CMK (cell line): ENCODE results near the gene DCBLD2.

ENCODE experiments used
- DNase-seq: peaks from one replicate; pipeline ENCODE4 v3.0.0-alpha.2; 2010; ENCODE audit warnings: low read depth

DCBLD2 gene

GRCh38 chr3:98791341-98792325, 109.9 kb downstream of the DCBLD2 start:
- no peak for DNase-seq

- DNase-seq: no peak
Measured at GRCh38 chr3:98788651-98789050, 112.8 kb downstream of the DCBLD2 start.

- no peak for DNase-seq
Measured at GRCh38 chr3:98787181-98787580, 114.3 kb downstream of the DCBLD2 start.

GRCh38 chr3:98786364-98787006, 115.0 kb downstream of the DCBLD2 start:
- no peak for DNase-seq

GRCh38 chr3:98784666-98785600, 116.6 kb downstream of the DCBLD2 start:
- DNase-seq: no peak

GRCh38 chr3:98784042-98784441, 117.5 kb downstream of the DCBLD2 start:
- DNase-seq: no peak

GRCh38 chr3:98782824-98783500, 118.5 kb downstream of the DCBLD2 start:
- no peak for DNase-seq

GRCh38 chr3:98780343-98780742, 121.2 kb downstream of the DCBLD2 start:
- DNase-seq: no peak

GRCh38 chr3:98779541-98780335, 121.8 kb downstream of the DCBLD2 start:
- DNase-seq: no peak

GRCh38 chr3:98778852-98779413, 122.6 kb downstream of the DCBLD2 start:
- DNase-seq: no peak

- no peak for DNase-seq
Measured at GRCh38 chr3:98778383-98778782, 123.1 kb downstream of the DCBLD2 start.

GRCh38 chr3:98777801-98778220, 123.7 kb downstream of the DCBLD2 start:
- DNase-seq: no peak

- no peak for DNase-seq
Measured at GRCh38 chr3:98777286-98777685, 124.2 kb downstream of the DCBLD2 start.

GRCh38 chr3:98776140-98776493, 125.4 kb downstream of the DCBLD2 start:
- DNase-seq: no peak

GRCh38 chr3:98775459-98776139, 125.9 kb downstream of the DCBLD2 start:
- no peak for DNase-seq

GRCh38 chr3:98772022-98772421, 129.5 kb downstream of the DCBLD2 start:
- DNase-seq: no peak

- DNase-seq: no peak
Measured at GRCh38 chr3:98770261-98771039, 131.0 kb downstream of the DCBLD2 start.

GRCh38 chr3:98769448-98769847, 132.0 kb downstream of the DCBLD2 start:
- DNase-seq: no peak

- DNase-seq: no peak
Measured at GRCh38 chr3:98768961-98769360, 132.5 kb downstream of the DCBLD2 start.
